Lower leg skin (tissue), 4 donors: ENCODE measurements around the gene RPL37A. TPM values are rescaled to one million over a fixed set of nuclear protein-coding genes. Genes with fewer than 3 reads are reported as not detected.
"Not testable (repeated sequence)": the region's sequence is repeated elsewhere in the genome, so short reads cannot be mapped to it uniquely, and the experiment has no call there.

Experiments used
- DNase-seq, 2 donors: peaks; one replicate each; pipeline ENCODE4 v3.0.0-alpha.2; 2019; ENCODE audit warnings: low spot score in 2 of 2
- H3K4me3 ChIP-seq: fragments of 200-600 bp; sonication (generic); 2 replicates; pipeline ENCODE4 v1.5.1; 2017; ENCODE audit warnings: mild to moderate bottlenecking, low read depth; ENCODE audit not compliant: poor library complexity, severe bottlenecking
- CTCF ChIP-seq, 3 donors: fragments of 450-650 bp; IDR thresholded peaks; one replicate each; pipeline ENCODE4 v1.5.1; 2016; ENCODE audit warnings: antibody characterized with exemption in 3 of 3, mild to moderate bottlenecking in 3 of 3, moderate library complexity in 2 of 3
- POLR2A ChIP-seq, 2 donors: fragments of 450-650 bp; IDR thresholded peaks; one replicate each; pipeline ENCODE4 v1.6.1; 2016 to 2017; ENCODE audit warnings: antibody characterized with exemption in 2 of 2, mild to moderate bottlenecking in 1 of 2, moderate library complexity in 1 of 2
- WGBS, 2 donors: methylation state at CpG; one replicate each; pipeline ENCODE4 v1.1.5; 2018; 5-methylcytosine and 5-hydroxymethylcytosine counted together
- intact Hi-C: fragments of 100-400 bp; cut with DNase I; formaldehyde crosslinking; loops from one replicate; pipeline ENCODE4 v1.15.0; 2023; ENCODE audit warnings: low total_unique reads
- total RNA-seq, 4 donors: library from RNA; depleted of rRNA; stranded (reverse); fragments of >200 nt; gene quantifications; one replicate each; pipeline ENCODE4 v1.1.0, GENCODE V29; 2016

RPL37A gene
- total RNA-seq, 4 donors from 2014 or later, result 1,765 to 2,628 (median 2,029) TPM

- DNase-seq, result no peak
- intact Hi-C loops, result no loop called here
- 96% methylated on average over 1 of the region's 1 CpG for WGBS, 2 donors
- TF ChIP-seq CTCF (IDR thresholded peaks at IDR 0.05) (no peak), POLR2A (IDR thresholded peaks at IDR 0.05) (no peak)
- H3K4me3 ChIP-seq, result no peak overlapping the region
Measured at GRCh38 chr2:216508229-216508628, 9.6 kb downstream of the RPL37A start.

- no peak overlapping the region for H3K4me3 ChIP-seq
- intact Hi-C loops, result loop anchor here (2.0 to 5.0 kb wide), 2 partner anchors 150 to 1195 kb away; no protein-coding TSS in a partner anchor
- 40 to 45% methylated on average over 2 of the region's 2 CpGs for WGBS, 2 donors
- TF ChIP-seq CTCF (IDR thresholded peaks at IDR 0.05), result no peak
- no peak for TF ChIP-seq POLR2A (IDR thresholded peaks at IDR 0.05)
- DNase-seq, result no peak
Measured at GRCh38 chr2:216516730-216517350, 18.2 kb downstream of the RPL37A start.

- TF ChIP-seq POLR2A (IDR thresholded peaks at IDR 0.05) (no peak), CTCF (IDR thresholded peaks at IDR 0.05) (no peak)
- intact Hi-C loops, result loop anchor here (2.0 to 5.0 kb wide), 2 partner anchors 149 to 1195 kb away; no protein-coding TSS in a partner anchor
- no peak overlapping the region for H3K4me3 ChIP-seq
- WGBS, 2 donors, result 93 to 94% methylated on average over 4 of the region's 4 CpGs
- peak in 1 of 2 donors; percentile 34 for DNase-seq
Measured at GRCh38 chr2:216517447-216518225, 19.0 kb downstream of the RPL37A start.

- intact Hi-C loops, result loop anchor here (5.0 kb wide), 1 partner anchor 1194 kb away; no protein-coding TSS in a partner anchor
- WGBS, 2 donors, result 85 to 87% methylated on average over 9 of the region's 9 CpGs
- DNase-seq, result peak in 1 of 2 donors; percentile 68
- not testable (repeated sequence) for H3K4me3 ChIP-seq
Measured at GRCh38 chr2:216518566-216519119, 20.0 kb downstream of the RPL37A start.

GRCh38 chr2:216519154-216519762, 20.6 kb downstream of the RPL37A start:
- WGBS, 2 donors, result 60 to 61% methylated on average over 3 of the region's 3 CpGs

More at GRCh38 chr2:216519154-216519762, 20.6 kb downstream of the RPL37A start:
- intact Hi-C loops, result loop anchor here (5.0 kb wide), 1 partner anchor 1193 kb away; no protein-coding TSS in a partner anchor
- H3K4me3 ChIP-seq, result no peak overlapping the region
- peak; percentile 80 to 87 for DNase-seq
- peak in 1 of 3 donors; percentile 67 for TF ChIP-seq CTCF (IDR thresholded peaks at IDR 0.05)
- TF ChIP-seq POLR2A (IDR thresholded peaks at IDR 0.05), result no peak
